Stromal cell of bone marrow (primary cell): ENCODE measurements around the gene PARD3.
A peak's percentile ranks its signal among the peaks of the same experiment; 100 is the strongest.

ENCODE experiments used
- DNase-seq: peaks from one replicate; pipeline ENCODE4 v3.0.0-alpha.2; 2012; ENCODE audit warnings: low read depth

Gene PARD3

GRCh38 chr10:34125702-34126101 lies 689.4 kb downstream of the PARD3 start:
- no peak for DNase-seq

GRCh38 chr10:34124522-34125035 lies 690.5 kb downstream of the PARD3 start:
- DNase-seq = no peak

DNA sequence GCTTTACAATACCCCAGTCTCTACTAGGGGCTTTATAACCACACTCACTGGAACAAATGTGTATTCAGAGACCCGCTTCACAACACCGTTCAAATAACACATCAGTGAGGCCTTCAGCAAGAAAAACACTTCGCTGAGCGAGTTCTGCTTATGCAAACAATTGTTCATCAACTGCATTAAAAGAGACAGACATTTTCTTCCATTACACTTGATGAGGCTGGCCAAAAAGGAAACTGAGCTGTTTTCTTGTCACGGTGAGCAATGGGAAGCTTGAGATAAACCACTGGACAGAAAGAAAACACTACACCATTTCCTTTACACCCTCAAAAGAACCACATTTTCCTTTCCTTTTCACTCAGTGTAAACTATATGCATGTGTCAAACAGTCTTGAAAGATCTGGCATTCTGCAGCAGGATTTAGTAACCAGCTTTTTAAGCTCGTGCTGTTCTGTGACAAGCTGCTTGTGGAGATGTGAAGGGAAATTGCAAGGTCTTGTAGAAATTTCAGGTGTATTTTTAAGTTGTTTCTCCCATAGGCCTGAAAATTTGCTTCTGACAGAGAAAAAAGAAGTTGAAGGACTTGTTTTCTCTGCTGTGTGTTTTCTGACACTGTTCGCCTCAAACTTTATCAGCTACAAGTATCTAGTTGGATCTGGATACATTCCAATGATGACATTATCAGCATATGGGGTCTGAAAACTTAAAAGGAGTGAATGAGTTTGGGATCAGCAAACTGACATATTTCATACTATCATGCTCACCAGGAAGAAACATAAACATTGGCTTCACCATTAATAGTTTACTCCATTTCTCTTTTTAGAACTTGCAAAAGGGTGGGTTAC lies 693.1 kb downstream of the PARD3 start:
- peak; percentile 43 for DNase-seq

- no peak for DNase-seq
Measured at GRCh38 chr10:34121125-34121753, 693.9 kb downstream of the PARD3 start.

- no peak for DNase-seq
Measured at GRCh38 chr10:34119456-34119855, 695.6 kb downstream of the PARD3 start.

- DNase-seq = no peak
Measured at GRCh38 chr10:34116681-34117271, 698.3 kb downstream of the PARD3 start.

GRCh38 chr10:34116220-34116641 lies 698.9 kb downstream of the PARD3 start:
- DNase-seq = no peak

- no peak for DNase-seq
Measured at GRCh38 chr10:34114914-34115313, 700.2 kb downstream of the PARD3 start.

DNA sequence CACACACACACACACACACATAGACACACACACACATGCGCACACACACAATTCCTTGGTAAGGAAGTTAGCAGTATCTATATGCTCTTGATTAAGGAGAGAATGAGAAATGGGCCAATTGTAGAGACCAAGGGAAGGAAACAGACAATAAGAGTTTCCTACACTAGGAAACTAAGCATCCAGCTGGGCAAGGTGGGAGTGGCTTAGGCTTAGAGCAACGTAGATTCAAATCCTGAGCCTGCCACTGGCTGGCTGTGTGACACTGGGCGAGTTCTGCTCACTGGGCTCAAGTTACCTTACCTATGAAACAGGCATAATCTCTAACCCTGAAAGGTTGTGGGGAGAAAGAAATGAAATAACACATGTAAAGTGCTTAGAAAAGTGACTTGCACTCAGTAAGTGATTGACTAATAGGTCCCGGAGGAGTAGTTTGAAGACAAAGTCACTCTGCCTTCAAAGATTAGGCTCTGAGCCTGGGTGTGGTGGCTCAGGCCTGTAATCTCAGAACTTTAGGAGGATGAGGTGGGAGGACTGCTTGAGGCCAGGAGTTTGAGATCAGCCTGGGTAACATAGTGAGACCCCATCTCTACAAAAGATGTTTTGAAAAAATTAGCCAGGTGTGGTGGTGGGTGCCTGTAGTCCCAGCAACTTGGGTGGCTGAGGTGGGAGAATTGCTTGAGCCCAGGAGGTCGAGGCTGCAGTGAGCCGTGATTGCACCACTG lies 701.4 kb downstream of the PARD3 start:
- no peak for DNase-seq

DNA sequence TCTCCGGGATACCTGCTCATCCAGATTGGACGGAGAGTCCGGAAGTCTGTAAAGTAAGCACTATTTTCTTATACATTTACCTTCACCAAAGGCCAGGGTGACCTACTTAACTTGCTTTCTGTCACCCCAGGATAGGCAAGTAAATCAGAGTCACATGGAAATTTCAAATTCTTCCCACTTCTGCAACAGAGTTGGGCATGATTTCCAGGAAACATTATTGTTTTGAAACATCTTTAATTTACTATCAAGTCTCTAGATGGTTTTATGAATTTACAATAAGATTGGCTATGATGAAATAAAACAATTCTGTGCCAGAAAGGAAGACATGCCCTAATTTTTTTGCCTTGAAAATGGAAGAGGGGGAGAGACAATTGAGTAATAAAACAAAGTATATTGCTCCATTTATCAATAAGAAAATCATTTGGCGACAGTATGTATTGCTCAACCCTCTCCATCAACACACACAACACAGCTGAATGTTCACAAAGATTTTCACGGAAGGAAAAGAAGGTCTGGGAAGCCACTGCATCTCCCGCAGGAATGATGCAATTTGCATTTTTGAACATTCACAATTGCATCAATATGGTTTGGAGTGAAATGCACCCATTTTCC lies 702.8 kb downstream of the PARD3 start:
- no peak for DNase-seq

DNA sequence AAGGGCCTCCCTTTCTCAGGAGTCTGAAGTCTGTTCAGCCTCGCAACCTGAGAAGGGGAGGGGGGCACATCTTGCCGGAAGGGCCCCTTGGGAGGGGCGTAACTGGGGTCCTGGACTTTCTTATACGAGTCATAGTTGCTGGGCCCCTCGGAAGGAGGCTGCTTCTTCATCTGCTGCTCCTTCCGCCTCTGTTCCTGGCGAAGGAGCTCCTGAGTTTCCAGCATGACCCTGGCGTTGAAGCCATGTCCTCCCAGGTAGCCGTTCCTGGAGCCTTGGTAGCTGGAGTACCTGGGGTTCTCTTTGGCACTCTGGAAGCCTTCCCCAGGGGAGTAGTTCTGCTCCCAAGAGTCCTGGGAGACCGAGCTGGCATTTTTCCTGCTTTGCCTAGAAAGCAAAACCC lies 703.9 kb downstream of the PARD3 start:
- DNase-seq = no peak

GRCh38 chr10:34109952-34110702 lies 705.0 kb downstream of the PARD3 start:
- DNase-seq = peak; percentile 36

DNA sequence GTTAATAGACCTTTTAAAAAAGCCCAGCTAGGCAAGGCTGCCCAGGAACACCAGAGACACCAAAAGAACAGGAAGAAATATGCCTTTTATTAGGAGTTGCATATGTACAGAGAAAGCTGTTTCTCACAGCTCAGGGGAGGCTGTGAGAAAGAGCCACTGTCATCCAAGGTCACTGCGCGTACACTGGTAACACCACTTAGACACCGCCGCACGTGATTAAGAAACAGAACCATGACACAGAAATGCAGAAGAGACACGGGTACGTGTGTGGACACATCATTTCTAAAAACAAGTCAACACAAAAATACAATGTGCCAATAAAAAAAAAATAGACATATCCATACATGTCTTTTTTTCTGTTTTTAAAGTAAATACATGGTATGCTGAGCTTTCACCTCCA lies 705.6 kb downstream of the PARD3 start:
- DNase-seq = no peak

DNA sequence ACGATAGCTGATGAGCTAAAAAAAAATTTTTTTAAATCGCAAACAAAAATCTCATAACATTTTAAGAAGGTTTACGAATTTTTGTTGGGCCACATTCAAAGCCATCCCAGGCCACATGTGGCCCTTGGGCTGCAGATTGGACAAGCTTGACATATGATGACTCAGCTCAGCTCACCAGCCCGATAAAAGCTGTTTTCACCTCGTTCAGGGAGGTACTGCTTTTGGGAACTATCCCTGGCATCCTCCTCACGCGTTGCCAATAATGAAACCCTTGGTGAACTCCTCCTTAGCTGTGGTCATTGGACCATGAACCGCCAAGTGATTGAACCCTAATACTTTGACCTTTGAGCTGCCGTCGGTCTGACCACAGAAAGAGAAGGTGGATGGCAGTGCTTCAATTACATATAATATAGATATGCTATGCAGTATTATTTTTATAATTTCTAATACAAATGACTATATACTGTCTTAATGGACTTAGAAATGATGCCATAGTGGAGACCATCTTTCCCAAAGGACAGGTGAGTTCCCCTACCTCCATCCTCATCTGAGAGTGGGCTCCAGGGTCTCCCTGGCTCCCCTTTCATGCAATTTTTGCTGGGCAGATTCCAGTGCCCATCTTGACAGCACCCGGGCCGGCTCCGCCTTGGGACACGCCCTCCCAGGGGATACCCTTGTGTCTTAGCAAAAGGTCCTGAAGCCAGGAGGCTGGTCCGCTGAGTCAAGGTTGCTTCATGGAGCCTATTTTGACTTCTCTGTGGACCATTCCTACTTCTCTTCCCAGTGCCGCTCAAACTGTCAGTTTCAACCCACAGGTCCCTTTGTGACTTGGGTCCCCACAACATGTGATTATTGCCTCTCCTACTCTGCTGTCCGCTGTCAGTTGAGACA lies 707.2 kb downstream of the PARD3 start:
- DNase-seq = no peak

DNA sequence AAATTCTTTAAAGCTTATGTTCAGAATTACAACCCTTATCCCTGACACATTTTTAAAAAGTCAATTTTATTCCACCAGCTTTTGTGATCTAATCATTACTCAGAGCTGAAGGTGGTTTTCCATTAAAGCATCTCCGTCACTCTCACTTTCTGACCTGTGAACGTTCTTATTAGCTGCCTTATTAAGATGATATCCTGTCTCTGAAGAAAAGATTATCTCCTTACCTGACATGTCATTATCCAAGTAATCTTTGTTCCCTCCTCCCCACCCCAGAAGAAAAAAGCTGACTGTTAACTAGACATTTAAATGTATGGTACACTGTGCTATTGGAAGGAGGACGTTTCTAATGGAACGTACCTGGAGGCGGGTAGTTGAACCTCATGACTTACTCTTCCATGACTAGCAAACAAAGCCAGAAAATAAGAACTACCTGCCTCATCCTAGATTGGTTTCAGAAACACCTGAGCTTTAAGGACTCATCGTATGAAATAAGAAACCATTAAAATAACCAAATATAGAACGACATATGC lies 708.7 kb downstream of the PARD3 start:
- no peak for DNase-seq

DNA sequence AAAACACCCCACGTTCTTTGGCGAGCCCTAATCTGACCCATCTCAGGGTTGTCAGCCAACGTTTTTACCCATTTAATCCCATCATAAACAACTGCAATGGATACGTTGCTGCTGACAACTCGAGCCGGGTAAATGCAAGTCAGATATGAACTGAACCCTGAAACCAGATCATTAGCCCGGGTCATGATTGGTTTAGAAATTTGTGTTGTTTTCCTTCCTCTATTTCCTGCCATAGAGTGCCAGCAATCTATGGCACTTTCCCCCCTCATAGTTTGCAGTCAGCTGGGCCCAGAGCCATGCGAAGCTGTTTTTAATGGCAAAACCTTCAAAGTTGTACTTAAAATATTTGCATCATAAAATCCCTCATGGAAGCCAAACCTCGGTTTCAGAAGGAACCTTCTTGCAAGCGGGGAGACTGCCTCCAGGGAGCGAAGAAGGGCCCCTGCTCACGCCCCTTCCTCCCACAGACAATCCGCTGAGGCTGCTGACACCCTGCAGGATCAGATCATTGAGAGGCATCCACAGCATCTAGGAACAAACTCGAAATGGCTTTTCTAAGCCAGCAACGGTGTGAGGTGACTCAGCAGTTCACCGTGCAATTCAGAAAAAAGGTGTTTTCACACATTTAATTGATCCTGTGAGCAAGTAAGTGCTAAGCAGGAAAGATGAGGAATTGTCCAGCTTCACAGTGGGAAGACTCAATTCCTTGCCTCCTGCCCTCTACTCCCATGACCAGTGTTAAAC lies 710.1 kb downstream of the PARD3 start:
- no peak for DNase-seq

- DNase-seq = peak; percentile 71
Measured at GRCh38 chr10:34102893-34103506, 712.1 kb downstream of the PARD3 start.

- peak; percentile 82 for DNase-seq
Measured at GRCh38 chr10:34102237-34102673, 712.8 kb downstream of the PARD3 start.

DNA sequence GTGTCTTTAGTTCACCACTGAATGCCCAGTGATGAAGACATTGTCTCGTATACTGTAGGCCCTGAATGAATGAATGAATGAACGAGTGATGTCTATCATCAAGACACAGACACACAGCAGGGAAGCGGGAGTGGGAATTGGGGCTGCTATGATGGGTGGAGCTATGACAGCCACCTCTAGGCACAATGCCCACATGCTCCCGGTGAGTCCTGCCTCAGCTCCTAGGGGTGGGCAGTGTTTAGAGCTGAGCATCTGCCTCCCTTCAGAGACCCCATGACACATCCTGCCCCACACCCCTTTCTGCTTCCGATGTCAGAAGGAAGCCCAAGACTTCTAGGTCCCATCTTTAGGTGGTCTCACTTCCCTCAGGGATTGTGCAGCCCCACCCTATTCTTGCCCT lies 714.1 kb downstream of the PARD3 start:
- no peak for DNase-seq
